Bronchial epithelial cell (primary cell): ENCODE measurements around the gene MTM1. TPM values are rescaled to one million over a fixed set of nuclear protein-coding genes. Genes with fewer than 3 reads are reported as not detected.

Source experiments
- DNase-seq: peaks from one replicate; pipeline ENCODE4 v3.0.0-alpha.2; 2010; ENCODE audit warnings: low read depth
- FAIRE-seq: peaks from 2 replicates; lab custom pipeline; 2011; peaks lifted over from hg19 to GRCh38; lab: Jason Lieb, UNC
- H3K27me3 ChIP-seq: 2 replicates; pipeline ENCODE4 v1.5.1; 2011; ENCODE audit warnings: low read length; ENCODE audit not compliant: control insufficient read depth, insufficient read depth
- H3K36me3 ChIP-seq: 2 replicates; pipeline ENCODE4 v1.5.1; 2011; ENCODE audit warnings: low read length; ENCODE audit not compliant: control insufficient read depth, insufficient read depth
- H3K4me3 ChIP-seq: 2 replicates; pipeline ENCODE4 v1.5.1; 2011; ENCODE audit warnings: mild to moderate bottlenecking, low read depth, low read length, control low read depth
- total RNA-seq: library from RNA; depleted of rRNA; stranded (reverse); fragments of >200 nt; gene quantifications from 2 replicates; pipeline ENCODE4 v1.2.1, GENCODE V29; 2014
- TF ChIP-seq, protein P1 (sequence below): IDR thresholded peaks from 2 replicates; pipeline ENCODE4 v1.5.1; 2011; ENCODE audit warnings: mild to moderate bottlenecking, moderate library complexity, low read length, control low read depth, inconsistent platforms; ENCODE audit not compliant: insufficient read depth, severe bottlenecking

Gene MTM1
- total RNA-seq, 1 donor from 2014 or later = 11.3 TPM

DNA sequence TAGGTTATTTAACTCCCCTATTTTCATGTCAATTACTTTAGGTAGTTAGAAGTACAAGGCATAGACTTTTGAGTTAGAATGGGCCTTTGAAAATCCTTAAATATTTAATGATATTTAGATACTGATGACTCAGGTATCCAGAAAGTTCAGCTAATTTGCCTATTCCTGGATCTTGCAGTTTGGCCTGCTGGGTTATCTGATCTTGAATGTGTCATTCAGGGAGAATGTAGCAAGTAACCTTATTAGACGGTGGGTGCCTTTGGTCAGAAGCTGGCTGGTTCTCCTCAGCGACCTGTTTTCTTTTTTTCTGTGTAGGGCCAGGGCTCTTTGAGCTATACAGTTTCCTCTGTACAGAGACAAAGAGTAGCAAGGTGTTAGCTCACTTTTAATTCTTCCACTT lies 42.0 kb downstream of the MTM1 start:
- FAIRE-seq (no peak), DNase-seq (no peak)
- no peaks in the 10 kb centered on the region for H3K36me3 ChIP-seq
- no peak overlapping the region for H3K4me3 ChIP-seq
- no peaks in the 10 kb centered on the region for H3K27me3 ChIP-seq
- TF ChIP-seq, protein P1, sequence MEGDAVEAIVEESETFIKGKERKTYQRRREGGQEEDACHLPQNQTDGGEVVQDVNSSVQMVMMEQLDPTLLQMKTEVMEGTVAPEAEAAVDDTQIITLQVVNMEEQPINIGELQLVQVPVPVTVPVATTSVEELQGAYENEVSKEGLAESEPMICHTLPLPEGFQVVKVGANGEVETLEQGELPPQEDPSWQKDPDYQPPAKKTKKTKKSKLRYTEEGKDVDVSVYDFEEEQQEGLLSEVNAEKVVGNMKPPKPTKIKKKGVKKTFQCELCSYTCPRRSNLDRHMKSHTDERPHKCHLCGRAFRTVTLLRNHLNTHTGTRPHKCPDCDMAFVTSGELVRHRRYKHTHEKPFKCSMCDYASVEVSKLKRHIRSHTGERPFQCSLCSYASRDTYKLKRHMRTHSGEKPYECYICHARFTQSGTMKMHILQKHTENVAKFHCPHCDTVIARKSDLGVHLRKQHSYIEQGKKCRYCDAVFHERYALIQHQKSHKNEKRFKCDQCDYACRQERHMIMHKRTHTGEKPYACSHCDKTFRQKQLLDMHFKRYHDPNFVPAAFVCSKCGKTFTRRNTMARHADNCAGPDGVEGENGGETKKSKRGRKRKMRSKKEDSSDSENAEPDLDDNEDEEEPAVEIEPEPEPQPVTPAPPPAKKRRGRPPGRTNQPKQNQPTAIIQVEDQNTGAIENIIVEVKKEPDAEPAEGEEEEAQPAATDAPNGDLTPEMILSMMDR = no peak

DNA sequence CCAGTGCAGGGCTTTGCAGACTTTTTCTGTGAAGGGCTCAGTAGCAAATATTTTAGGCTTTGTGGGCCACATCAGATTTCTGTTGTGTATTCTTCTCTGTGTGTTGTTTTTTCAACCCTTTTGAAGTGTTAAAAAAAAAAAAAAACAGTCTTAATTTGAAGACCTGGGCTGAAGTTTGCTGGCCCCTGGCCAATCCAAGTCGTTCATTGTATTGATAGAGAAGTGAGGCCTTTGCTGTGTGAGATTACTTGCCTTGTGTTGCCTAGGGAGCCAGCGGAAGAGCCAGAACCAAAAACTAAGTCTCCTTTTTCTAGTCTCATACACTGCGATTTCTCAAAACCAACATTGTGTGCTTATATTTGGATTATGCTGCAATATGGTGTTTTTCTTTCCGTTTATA lies 46.9 kb downstream of the MTM1 start:
- DNase-seq (no peak), FAIRE-seq (no peak)
- TF ChIP-seq, protein P1 = no peak
- peaks cover 1% of the 10 kb centered on the region for H3K36me3 ChIP-seq
- H3K4me3 ChIP-seq = no peak overlapping the region
- no peaks in the 10 kb centered on the region for H3K27me3 ChIP-seq

DNA sequence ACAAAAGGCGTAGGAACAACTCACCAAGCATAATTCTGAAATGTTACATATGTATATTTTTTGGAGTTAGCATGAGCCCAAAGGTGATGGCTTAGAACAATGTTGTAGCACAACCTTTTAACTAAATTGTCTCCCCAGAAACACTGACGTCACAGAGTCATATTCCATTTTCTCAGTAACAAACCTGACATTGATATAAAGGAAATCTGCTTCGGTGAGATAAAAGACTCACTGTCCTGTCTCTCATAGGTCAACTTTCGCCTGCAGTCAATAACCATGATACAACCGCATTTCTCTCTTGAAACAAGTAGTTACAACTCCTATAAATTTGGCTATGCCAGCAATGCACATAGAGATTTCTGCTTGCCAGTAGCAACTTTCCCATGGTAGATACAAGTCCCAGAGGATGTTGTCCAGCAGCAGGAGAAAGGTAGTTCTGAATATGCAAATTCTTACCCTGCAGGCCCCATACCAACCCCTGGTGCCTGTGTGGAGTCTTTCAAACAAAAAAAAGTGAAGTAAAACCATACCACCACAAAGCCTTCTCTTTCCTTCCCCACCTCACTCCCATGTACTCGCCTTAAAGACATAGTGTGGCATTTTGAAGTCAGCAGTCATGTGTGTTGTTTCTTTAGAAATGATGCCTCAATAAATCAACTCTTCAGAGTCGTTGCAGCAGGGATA lies 47.9 kb downstream of the MTM1 start:
- TF ChIP-seq, protein P1 = no peak
- H3K4me3 ChIP-seq = no peak overlapping the region
- peaks cover 1% of the 10 kb centered on the region for H3K36me3 ChIP-seq
- no peak for FAIRE-seq
- H3K27me3 ChIP-seq = no peaks in the 10 kb centered on the region
- DNase-seq = no peak

GRCh38 chrX:150616863-150617198 lies 48.4 kb downstream of the MTM1 start:
- DNase-seq = no peak
- no peak overlapping the region for H3K4me3 ChIP-seq
- TF ChIP-seq, protein P1 = no peak
- FAIRE-seq = no peak
- H3K36me3 ChIP-seq = peaks cover 4% of the 10 kb centered on the region
- no peaks in the 10 kb centered on the region for H3K27me3 ChIP-seq

- TF ChIP-seq, protein P1 = no peak
- Histone ChIP-seq H3K4me3 (no peak overlapping the region), H3K36me3 (peaks cover 4% of the 10 kb centered on the region), H3K27me3 (no peaks in the 10 kb centered on the region)
- FAIRE-seq (no peak), DNase-seq (no peak)
Observed at GRCh38 chrX:150621652-150622051, 53.2 kb downstream of the MTM1 start.

GRCh38 chrX:150623583-150623982 lies 55.2 kb downstream of the MTM1 start:
- TF ChIP-seq, protein P1 = no peak
- H3K36me3 ChIP-seq = peaks cover 4% of the 10 kb centered on the region
- no peak overlapping the region for H3K4me3 ChIP-seq
- no peaks in the 10 kb centered on the region for H3K27me3 ChIP-seq
- no peak for DNase-seq
- FAIRE-seq = no peak
